Effector memory CD4-positive, alpha-beta T cell (primary cell): ENCODE results near the gene FIBCD1.

Experiments
- DNase-seq, 3 donors: peaks; one replicate each; pipeline ENCODE4 v3.0.0-alpha.2; 2020
- H3K27ac ChIP-seq: 2 replicates; pipeline ENCODE4 v1.7.0; 2013; ENCODE audit warnings: mild to moderate bottlenecking, low read length, moderate library complexity; ENCODE audit not compliant: insufficient read depth, poor library complexity, severe bottlenecking
- H3K27me3 ChIP-seq: replicated peaks from 2 replicates; pipeline ENCODE4 v1.7.0; 2013; ENCODE audit warnings: mild to moderate bottlenecking, low read length; ENCODE audit not compliant: insufficient read depth, control insufficient read depth, poor library complexity, severe bottlenecking
- H3K36me3 ChIP-seq: 2 replicates; pipeline ENCODE4 v1.7.0; 2013; ENCODE audit warnings: mild to moderate bottlenecking, low read length, moderate library complexity; ENCODE audit not compliant: control insufficient read depth, insufficient read depth
- H3K4me1 ChIP-seq: 2 replicates; pipeline ENCODE4 v1.7.0; 2013; ENCODE audit warnings: low read length, mild to moderate bottlenecking; ENCODE audit not compliant: control insufficient read depth, insufficient read depth, poor library complexity, severe bottlenecking
- H3K4me3 ChIP-seq: 2 replicates; pipeline ENCODE4 v1.7.0; 2013; ENCODE audit warnings: low read length, low read depth, mild to moderate bottlenecking; ENCODE audit not compliant: insufficient read depth, poor library complexity, severe bottlenecking
- H3K9me3 ChIP-seq: 2 replicates; pipeline ENCODE4 v1.7.0; 2013; ENCODE audit warnings: mild to moderate bottlenecking, low read length, moderate library complexity; ENCODE audit not compliant: control insufficient read depth

FIBCD1 gene

DNA sequence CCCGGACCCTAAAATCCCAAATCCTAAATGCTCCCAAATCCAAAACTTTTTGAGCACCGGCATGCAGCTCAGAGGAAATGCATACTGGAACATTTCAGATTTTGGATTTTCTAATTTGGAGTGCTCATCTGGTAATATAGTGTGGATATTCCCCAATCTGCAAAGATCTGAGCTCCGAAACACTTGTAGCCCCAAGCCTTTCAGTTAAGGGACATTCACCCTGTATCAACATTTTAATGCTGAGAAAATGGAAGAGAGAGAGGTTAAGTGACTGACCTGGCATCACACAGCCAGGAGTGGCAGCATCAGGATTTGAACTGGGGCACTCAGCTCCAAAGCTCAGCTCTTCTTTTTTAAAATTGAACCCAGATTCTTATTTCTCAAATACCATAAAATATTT lies 73.1 kb downstream of the FIBCD1 start:
- H3K4me1 ChIP-seq: no peaks in the 10 kb centered on the region
- H3K9me3 ChIP-seq: no peaks in the 10 kb centered on the region
- H3K27ac ChIP-seq: no peak overlapping the region
- DNase-seq: no peak
- H3K4me3 ChIP-seq: no peak overlapping the region
- H3K36me3 ChIP-seq: peaks cover 4% of the 10 kb centered on the region
- H3K27me3 ChIP-seq: no peaks in the 10 kb centered on the region

DNA sequence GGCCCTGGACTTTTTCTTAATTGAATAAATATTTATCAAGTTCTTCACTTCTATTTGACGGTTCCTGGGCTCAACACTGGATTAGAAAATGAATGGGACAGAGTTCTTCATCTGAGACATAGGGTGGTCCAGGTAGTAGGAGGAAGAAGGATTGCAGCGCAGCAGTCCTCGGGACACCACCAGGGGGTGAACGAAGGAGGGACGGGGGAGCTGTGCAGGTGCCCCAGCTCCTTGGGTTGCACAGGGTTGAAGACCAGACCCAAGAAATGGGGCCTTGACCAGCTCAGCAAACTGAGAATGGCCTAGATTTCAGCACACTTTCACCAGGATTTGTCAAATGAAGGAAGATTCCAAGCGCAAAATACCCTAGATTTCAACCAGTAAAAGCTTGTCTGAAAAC lies 74.5 kb downstream of the FIBCD1 start:
- Histone ChIP-seq H3K9me3 (no peaks in the 10 kb centered on the region), H3K27me3 (no peaks in the 10 kb centered on the region), H3K36me3 (no peaks in the 10 kb centered on the region), H3K4me1 (no peaks in the 10 kb centered on the region), H3K4me3 (no peak overlapping the region), H3K27ac (no peak overlapping the region)
- no peak for DNase-seq

DNA sequence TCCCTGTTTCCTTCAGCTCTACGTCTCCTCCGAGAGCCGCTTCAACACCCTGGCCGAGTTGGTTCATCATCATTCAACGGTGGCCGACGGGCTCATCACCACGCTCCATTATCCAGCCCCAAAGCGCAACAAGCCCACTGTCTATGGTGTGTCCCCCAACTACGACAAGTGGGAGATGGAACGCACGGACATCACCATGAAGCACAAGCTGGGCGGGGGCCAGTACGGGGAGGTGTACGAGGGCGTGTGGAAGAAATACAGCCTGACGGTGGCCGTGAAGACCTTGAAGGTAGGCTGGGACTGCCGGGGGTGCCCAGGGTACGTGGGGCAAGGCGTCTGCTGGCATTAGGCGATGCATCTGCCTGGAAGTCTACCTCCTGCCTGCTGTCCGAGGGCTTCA lies 76.3 kb downstream of the FIBCD1 start:
- no peaks in the 10 kb centered on the region for H3K36me3 ChIP-seq
- no peak overlapping the region for H3K27ac ChIP-seq
- no peaks in the 10 kb centered on the region for H3K4me1 ChIP-seq
- no peaks in the 10 kb centered on the region for H3K9me3 ChIP-seq
- H3K27me3 ChIP-seq: no peaks in the 10 kb centered on the region
- no peak overlapping the region for H3K4me3 ChIP-seq
- no peak for DNase-seq

DNA sequence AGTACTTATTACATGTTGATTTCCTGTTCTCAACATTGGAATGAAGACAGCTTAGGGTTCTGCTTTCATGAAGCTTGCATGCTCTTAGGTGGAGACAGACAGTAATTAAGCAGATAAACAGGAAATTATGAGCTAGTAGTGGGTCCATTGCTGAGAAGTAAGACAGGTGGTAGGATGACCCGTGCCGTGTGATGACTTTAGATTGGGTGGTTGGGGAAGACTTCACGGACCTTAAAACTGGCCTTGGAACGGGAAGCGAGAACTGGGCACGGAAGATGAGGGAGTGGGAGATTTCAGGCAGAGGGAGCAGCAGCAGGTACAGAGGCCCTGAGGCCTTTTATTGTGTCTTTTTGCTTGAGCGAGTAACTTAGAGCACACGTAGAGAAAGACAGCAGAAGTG lies 76.8 kb downstream of the FIBCD1 start:
- Histone ChIP-seq H3K27me3 (no peaks in the 10 kb centered on the region), H3K27ac (no peak overlapping the region), H3K4me1 (no peaks in the 10 kb centered on the region), H3K9me3 (no peaks in the 10 kb centered on the region), H3K36me3 (no peaks in the 10 kb centered on the region), H3K4me3 (no peak overlapping the region)
- no peak for DNase-seq

- DNase-seq: no peak
- no peaks in the 10 kb centered on the region for H3K4me1 ChIP-seq
- no peaks in the 10 kb centered on the region for H3K9me3 ChIP-seq
- H3K36me3 ChIP-seq: no peaks in the 10 kb centered on the region
- no peak overlapping the region for H3K27ac ChIP-seq
- H3K4me3 ChIP-seq: no peak overlapping the region
- no peaks in the 10 kb centered on the region for H3K27me3 ChIP-seq
Measured at GRCh38 chr9:130861372-130862180, 77.5 kb downstream of the FIBCD1 start.

DNA sequence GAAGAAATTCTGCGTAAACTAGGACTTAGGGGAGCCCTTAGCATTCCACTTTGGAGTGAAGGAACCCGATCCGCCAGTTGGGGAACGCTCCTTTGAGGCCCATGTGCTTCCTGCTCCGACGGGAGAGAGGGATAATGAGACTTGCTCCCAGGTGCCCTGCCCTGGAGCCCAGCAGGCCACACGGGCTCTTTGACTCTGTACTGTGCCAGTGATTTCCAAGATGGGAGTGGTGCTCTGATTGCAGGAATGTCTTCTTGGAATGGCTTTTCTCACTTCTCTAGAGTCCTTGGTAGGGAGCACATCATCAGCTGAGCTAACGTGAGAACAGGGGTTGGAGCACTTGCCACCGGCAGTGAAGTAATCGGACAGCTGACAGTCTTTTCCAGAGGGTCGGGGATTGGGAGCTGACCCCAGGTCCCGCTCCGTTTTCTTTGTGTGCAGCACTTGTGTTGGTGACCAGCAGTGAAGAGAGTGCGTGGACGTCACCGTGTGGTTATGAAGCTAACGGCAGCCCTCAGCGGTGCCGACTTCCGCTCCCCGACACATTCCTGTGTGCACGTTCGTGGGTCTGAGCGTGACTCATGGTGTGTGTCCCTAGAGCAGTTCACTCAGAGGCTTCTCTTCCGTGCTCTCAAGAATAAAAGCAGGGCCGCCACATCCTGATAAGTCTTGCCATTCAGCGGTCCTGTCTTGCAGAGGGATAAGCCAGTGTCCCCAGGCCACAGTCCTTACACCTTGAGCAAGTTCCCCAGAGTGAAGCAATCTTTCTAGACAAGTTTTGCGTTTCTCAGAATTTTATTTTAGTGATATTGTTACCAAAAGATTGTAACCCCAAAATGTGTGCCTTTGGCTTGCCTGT lies 78.4 kb downstream of the FIBCD1 start:
- no peak overlapping the region for H3K27ac ChIP-seq
- DNase-seq: no peak
- no peaks in the 10 kb centered on the region for H3K36me3 ChIP-seq
- no peaks in the 10 kb centered on the region for H3K9me3 ChIP-seq
- no peaks in the 10 kb centered on the region for H3K4me1 ChIP-seq
- H3K4me3 ChIP-seq: no peak overlapping the region
- H3K27me3 ChIP-seq: no peaks in the 10 kb centered on the region

DNA sequence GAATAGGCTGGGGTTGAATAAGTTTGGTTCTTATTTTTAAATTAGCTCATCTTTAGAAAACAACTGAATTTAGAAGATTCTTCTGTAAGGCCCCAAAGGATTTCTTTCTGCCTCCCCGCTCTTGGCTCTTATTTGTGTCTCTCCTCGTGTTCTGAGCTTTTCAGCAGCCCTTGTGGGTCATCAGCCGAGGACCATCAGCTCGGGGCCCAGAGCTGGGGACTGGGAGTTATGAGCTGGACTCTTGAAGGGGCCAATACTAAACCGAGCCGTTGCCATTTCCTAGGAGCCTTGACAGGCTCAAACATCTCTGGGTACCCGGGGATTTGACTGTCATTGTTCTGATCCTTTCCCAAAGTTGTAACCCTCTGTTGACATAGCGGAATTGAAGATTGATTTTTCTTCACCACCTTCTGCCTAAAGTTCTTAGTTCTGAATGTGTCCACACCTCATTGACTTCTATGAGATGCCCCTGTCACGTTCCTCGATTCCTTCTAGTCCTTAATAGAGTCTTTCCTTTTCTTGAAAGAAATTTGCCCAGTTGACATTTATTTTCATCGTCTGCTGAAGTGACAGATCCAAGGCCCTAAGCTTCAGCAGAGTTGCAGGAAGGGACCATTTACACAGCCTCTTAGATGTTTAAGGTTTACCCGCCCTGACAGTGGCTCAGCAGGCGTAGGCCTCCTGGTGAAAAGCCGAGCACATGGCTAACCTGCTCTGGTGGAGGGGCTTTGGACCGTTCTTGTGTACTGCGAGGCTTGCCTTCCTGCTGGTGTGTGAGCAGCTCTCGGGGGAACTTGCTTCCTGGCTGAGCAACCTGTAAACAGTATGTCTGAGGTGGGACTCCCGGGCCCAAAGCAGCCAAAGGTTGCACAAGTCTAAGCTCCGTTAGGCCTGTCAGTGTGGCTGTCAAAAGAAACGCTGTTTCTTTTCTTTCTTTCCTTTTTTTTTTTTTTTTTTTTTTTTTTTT lies 80.0 kb downstream of the FIBCD1 start:
- H3K4me1 ChIP-seq: no peaks in the 10 kb centered on the region
- H3K4me3 ChIP-seq: no peak overlapping the region
- H3K27ac ChIP-seq: no peak overlapping the region
- DNase-seq: no peak
- H3K36me3 ChIP-seq: peaks cover 8% of the 10 kb centered on the region
- no peaks in the 10 kb centered on the region for H3K27me3 ChIP-seq
- H3K9me3 ChIP-seq: no peaks in the 10 kb centered on the region

DNA sequence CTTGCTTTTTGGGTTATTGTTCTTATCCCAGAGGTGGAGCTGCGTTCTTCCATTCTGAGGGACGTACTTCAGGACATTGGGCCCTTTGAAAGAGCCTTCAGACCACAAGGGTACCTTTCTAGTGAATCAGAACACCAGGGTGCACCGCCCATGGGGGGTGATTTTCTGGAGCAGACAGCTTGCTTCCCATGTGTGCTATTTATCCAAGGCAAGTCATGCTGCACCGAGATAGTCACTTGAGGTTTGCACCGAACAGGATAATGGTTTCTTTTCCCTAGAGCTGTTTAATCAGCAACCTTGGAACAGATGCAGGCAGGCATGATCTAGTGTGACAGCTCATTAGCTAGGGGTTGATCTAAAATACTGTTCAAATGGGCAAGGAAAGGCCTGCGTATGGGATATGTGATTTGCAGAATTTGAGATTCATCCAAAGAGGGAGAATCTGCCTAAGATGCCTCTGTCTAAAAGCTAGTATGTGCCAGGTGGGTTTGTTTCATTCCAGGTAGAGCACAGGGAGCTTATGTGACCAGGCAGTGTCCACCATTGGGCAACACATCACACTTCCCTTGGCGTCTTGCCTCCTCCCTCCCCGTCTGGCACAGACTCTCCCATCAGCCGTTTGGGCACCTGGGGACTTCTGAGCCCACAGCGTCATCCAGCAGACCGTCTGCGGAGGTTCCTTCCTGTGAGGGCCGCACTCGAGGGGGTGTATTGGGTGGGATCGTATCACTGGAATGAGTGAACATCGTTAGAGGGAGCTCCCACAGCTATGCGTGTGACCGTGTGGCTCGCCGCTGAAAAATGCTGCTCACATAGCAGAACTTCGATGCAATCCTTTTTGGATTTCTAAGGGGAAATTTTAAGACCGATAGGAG lies 80.9 kb downstream of the FIBCD1 start:
- peaks cover 10% of the 10 kb centered on the region for H3K36me3 ChIP-seq
- no peak overlapping the region for H3K27ac ChIP-seq
- DNase-seq: no peak
- no peaks in the 10 kb centered on the region for H3K9me3 ChIP-seq
- H3K4me3 ChIP-seq: no peak overlapping the region
- no peaks in the 10 kb centered on the region for H3K4me1 ChIP-seq
- no peaks in the 10 kb centered on the region for H3K27me3 ChIP-seq

- Histone ChIP-seq H3K4me3 (no peak overlapping the region), H3K36me3 (peaks cover 10% of the 10 kb centered on the region), H3K27me3 (no peaks in the 10 kb centered on the region), H3K4me1 (no peaks in the 10 kb centered on the region), H3K27ac (no peak overlapping the region), H3K9me3 (no peaks in the 10 kb centered on the region)
- DNase-seq: no peak
Measured at GRCh38 chr9:130856474-130856873, 82.6 kb downstream of the FIBCD1 start.
